Liver (tissue), 9 donors: ENCODE measurements around the gene PRRG4. TPM values are rescaled to one million over a fixed set of nuclear protein-coding genes. Genes with fewer than 3 reads are reported as not detected.

Source experiments
- DNase-seq: peaks from one replicate; pipeline ENCODE4 v3.0.0-alpha.2; 2017; ENCODE audit warnings: low spot score
- H3K27ac ChIP-seq, 2 donors: one replicate each; pipeline ENCODE4 v1.7.0; 2013; ENCODE audit warnings: inconsistent platforms in 2 of 2, low read length in 2 of 2, control low read depth in 1 of 2, low read depth in 1 of 2, mild to moderate bottlenecking in 1 of 2
- H3K27me3 ChIP-seq, 4 donors: one replicate each; pipeline versions ENCODE4 v1.6.1 to v1.7.0; 2013; ENCODE audit warnings: low read length in 3 of 4, inconsistent platforms in 1 of 4, mild to moderate bottlenecking in 1 of 4, moderate library complexity in 1 of 4; ENCODE audit not compliant: control insufficient read depth in 4 of 4, insufficient read depth in 4 of 4
- H3K36me3 ChIP-seq, 4 donors: one replicate each; pipeline versions ENCODE4 v1.6.1 to v1.7.0; 2013; ENCODE audit warnings: low read length in 3 of 4, mild to moderate bottlenecking in 3 of 4, low read depth in 1 of 4, moderate library complexity in 1 of 4; ENCODE audit not compliant: control insufficient read depth in 4 of 4, insufficient read depth in 3 of 4
- H3K4me1 ChIP-seq, 4 donors: one replicate each; pipeline versions ENCODE4 v1.6.1 to v1.7.0; 2013; ENCODE audit warnings: low read length in 3 of 4, mild to moderate bottlenecking in 3 of 4, moderate library complexity in 1 of 4; ENCODE audit not compliant: control insufficient read depth in 4 of 4, insufficient read depth in 4 of 4
- H3K4me3 ChIP-seq, 3 donors: one replicate each; pipeline versions ENCODE4 v1.6.1 to v1.7.0; 2013; ENCODE audit warnings: low read length in 3 of 3, control low read depth in 1 of 3, low read depth in 1 of 3, mild to moderate bottlenecking in 1 of 3
- H3K9ac ChIP-seq, 2 donors: one replicate each; pipeline ENCODE4 v1.7.0; 2013; ENCODE audit warnings: low read length in 2 of 2, mild to moderate bottlenecking in 2 of 2, moderate library complexity in 2 of 2, control low read depth in 1 of 2, low read depth in 1 of 2
- H3K9me3 ChIP-seq, 4 donors: one replicate each; pipeline versions ENCODE4 v1.6.1 to v1.7.0; 2013; ENCODE audit warnings: low read length in 3 of 4; ENCODE audit not compliant: control insufficient read depth in 4 of 4
- ATF3 ChIP-seq: IDR thresholded peaks from 2 replicates; pipeline ENCODE4 v1.6.1; 2016; ENCODE audit warnings: antibody characterized with exemption
- CTCF ChIP-seq: fragments of 150-350 bp; IDR thresholded peaks from 2 replicates; pipeline ENCODE4 v1.5.1; 2017; ENCODE audit warnings: improper control_type of control experiment, low read depth, low read length; ENCODE audit not compliant: missing input control
- EGR1 ChIP-seq, 2 donors: IDR thresholded peaks; 2 replicates each; pipeline ENCODE4 v1.6.1; 2016 to 2018; ENCODE audit warnings: antibody characterized with exemption in 2 of 2, low read depth in 2 of 2
- FOXA1 ChIP-seq: IDR thresholded peaks from 2 replicates; pipeline ENCODE4 v1.6.1; 2016; ENCODE audit warnings: antibody characterized with exemption
- FOXA2 ChIP-seq: IDR thresholded peaks from 2 replicates; pipeline ENCODE4 v1.6.1; 2016; ENCODE audit warnings: antibody characterized with exemption
- GABPA ChIP-seq, 2 donors: IDR thresholded peaks in 1 of 2; conservative IDR thresholded peaks in 1 of 2; 2 replicates each; pipeline ENCODE4 v1.6.1; 2016; ENCODE audit warnings: antibody characterized with exemption in 2 of 2, mild to moderate bottlenecking in 1 of 2, moderate library complexity in 1 of 2
- HNF4A ChIP-seq, 2 donors: conservative IDR thresholded peaks; 2 replicates each; pipeline ENCODE4 v1.6.1; 2016; ENCODE audit warnings: antibody characterized with exemption in 2 of 2, mild to moderate bottlenecking in 2 of 2
- MAX ChIP-seq: IDR thresholded peaks from 2 replicates; pipeline ENCODE4 v1.6.1; 2016; ENCODE audit warnings: antibody characterized with exemption
- NR2F2 ChIP-seq: IDR thresholded peaks from 2 replicates; pipeline ENCODE4 v1.6.1; 2016; ENCODE audit warnings: antibody characterized with exemption
- RAD21 ChIP-seq, 2 donors: IDR thresholded peaks; 2 replicates each; pipeline ENCODE4 v1.6.1; 2016; ENCODE audit warnings: antibody characterized with exemption in 2 of 2, mild to moderate bottlenecking in 2 of 2
- REST ChIP-seq: IDR thresholded peaks from 2 replicates; pipeline ENCODE4 v1.6.1; 2016; ENCODE audit warnings: antibody characterized with exemption, mild to moderate bottlenecking
- RXRA ChIP-seq, 2 donors: IDR thresholded peaks; 2 replicates each; pipeline ENCODE4 v1.6.1; 2017 to 2018; ENCODE audit warnings: antibody characterized with exemption in 2 of 2, mild to moderate bottlenecking in 1 of 2
- SP1 ChIP-seq: IDR thresholded peaks from 2 replicates; pipeline ENCODE4 v1.6.1; 2018; ENCODE audit warnings: antibody characterized with exemption, mild to moderate bottlenecking
- ZBTB33 ChIP-seq: IDR thresholded peaks from 2 replicates; pipeline ENCODE4 v1.6.1; 2016; ENCODE audit warnings: antibody characterized with exemption
- WGBS: extraction: QIAGEN DNeasy Blood & Tissue Kit; methylation state at CpG from one replicate; pipeline ENCODE4 v1.1.7; 2013; 5-methylcytosine and 5-hydroxymethylcytosine counted together
- polyA plus RNA-seq, 2 donors: library from polyadenylated mRNA; stranded (reverse) in 1 of 2; unstranded in 1 of 2; fragments of 200-250 nt in 1 of 2; fragments of >200 nt in 1 of 2; fragmentation: Nextera tagmentation in 1 of 2; extraction: Ambion mirVana in 1 of 2; gene quantifications; one replicate each; pipeline versions ENCODE4 v1.2.1 to v1.2.3, GENCODE V29; 2013 to 2015
- total RNA-seq, 2 donors: library from RNA; depleted of rRNA; stranded (reverse); fragments of >200 nt; gene quantifications; one replicate each; pipeline ENCODE4 v1.2.3, GENCODE V29; 2014
- donor health status: healthy.
- donor health status: healthy.
- donor health status: healthy.
- donor health status: healthy.
- donor health status: healthy.

Gene PRRG4
- total and polyA plus RNA-seq, 4 donors: 3.4 to 12.0 (median 5.9) TPM

- H3K4me1 ChIP-seq: no peaks in the 10 kb centered on the region
- H3K27me3 ChIP-seq: no peaks in the 10 kb centered on the region
- WGBS: 60% methylated on average over 2 of the region's 2 CpGs
- no peaks in the 10 kb centered on the region for H3K9me3 ChIP-seq
- no peak overlapping the region for H3K4me3 ChIP-seq
- no peak overlapping the region for H3K27ac ChIP-seq
- H3K9ac ChIP-seq: no peak overlapping the region
- no peak for DNase-seq
- no peaks in the 10 kb centered on the region for H3K36me3 ChIP-seq
- TF ChIP-seq FOXA1: no peak
- peak; percentile 58 to 73 for TF ChIP-seq RAD21 (IDR thresholded peaks at IDR 0.05)
- peak; percentile 30 for TF ChIP-seq CTCF
Observed at GRCh38 chr11:32870676-32871075, 40.9 kb downstream of the PRRG4 start.

GRCh38 chr11:32874132-32874531, 44.4 kb downstream of the PRRG4 start:
- no peak overlapping the region for H3K9ac ChIP-seq
- H3K9me3 ChIP-seq: no peaks in the 10 kb centered on the region
- no peaks in the 10 kb centered on the region for H3K36me3 ChIP-seq
- TF ChIP-seq ATF3 (no peak), RXRA (IDR thresholded peaks at IDR 0.05) (no peak), MAX (no peak), RAD21 (IDR thresholded peaks at IDR 0.05) (no peak), CTCF (no peak)
- H3K27me3 ChIP-seq: no peaks in the 10 kb centered on the region
- H3K4me1 ChIP-seq: no peaks in the 10 kb centered on the region
- no peak for DNase-seq
- H3K4me3 ChIP-seq: no peak overlapping the region
- no peak overlapping the region for H3K27ac ChIP-seq

GRCh38 chr11:32881286-32881685, 51.6 kb downstream of the PRRG4 start:
- WGBS: 72% methylated on average over 4 of the region's 4 CpGs
- Histone ChIP-seq H3K4me1 (peaks cover 0 to 26% (median 6%) of the 10 kb centered on the region in 4 donors), H3K27me3 (no peaks in the 10 kb centered on the region), H3K9me3 (no peaks in the 10 kb centered on the region), H3K36me3 (no peaks in the 10 kb centered on the region), H3K9ac (no peak overlapping the region), H3K27ac (no peak overlapping the region), H3K4me3 (no peak overlapping the region)
- DNase-seq: no peak
- TF ChIP-seq CTCF (no peak), EGR1 (IDR thresholded peaks at IDR 0.05; ENCODE audit: low read depth in 2 of 2) (no peak), ZBTB33 (no peak), HNF4A (conservative IDR thresholded peaks at IDR 0.05) (no peak), GABPA (IDR thresholded peaks at IDR 0.05 in 1 of 2, conservative IDR thresholded peaks at IDR 0.05 in 1 of 2) (no peak), ATF3 (no peak), RAD21 (IDR thresholded peaks at IDR 0.05) (no peak), SP1 (no peak), REST (no peak), FOXA1 (no peak), FOXA2 (no peak), NR2F2 (no peak)
